Astrocyte (in vitro differentiated cells and primary cell): ENCODE results near the gene PRSS38. TPM values are rescaled to one million over a fixed set of nuclear protein-coding genes. Genes with fewer than 3 reads are reported as not detected.

ENCODE experiments used
- DNase-seq: peaks from one replicate; pipeline ENCODE4 v3.0.0-alpha.2; 2010; ENCODE audit warnings: low read depth
- FAIRE-seq: peaks from 2 replicates; lab custom pipeline; 2011; peaks lifted over from hg19 to GRCh38; lab: Jason Lieb, UNC
- H2AFZ ChIP-seq: 2 replicates; pipeline ENCODE4 v1.6.0; 2012; ENCODE audit warnings: low read depth, low read length, inconsistent platforms
- H3K27ac ChIP-seq: 2 replicates; pipeline ENCODE4 v1.5.1; 2011; ENCODE audit warnings: low read depth, low read length, inconsistent platforms
- H3K27me3 ChIP-seq: 2 replicates; pipeline ENCODE4 v1.6.0; 2011; ENCODE audit warnings: low read length, inconsistent platforms; ENCODE audit not compliant: insufficient read depth
- H3K36me3 ChIP-seq: 2 replicates; pipeline ENCODE4 v1.5.1; 2011; ENCODE audit warnings: low read length, inconsistent platforms; ENCODE audit not compliant: insufficient read depth
- H3K4me1 ChIP-seq: 2 replicates; pipeline ENCODE4 v1.5.1; 2011; ENCODE audit warnings: low read length, inconsistent platforms; ENCODE audit not compliant: insufficient read depth
- H3K4me2 ChIP-seq: 2 replicates; pipeline ENCODE4 v1.6.0; 2012; ENCODE audit warnings: low read length, inconsistent platforms
- H3K4me3 ChIP-seq: 2 replicates; pipeline ENCODE4 v1.5.1; 2011; ENCODE audit warnings: low read depth, mild to moderate bottlenecking, low read length, inconsistent platforms; ENCODE audit not compliant: insufficient read depth
- H3K79me2 ChIP-seq: 2 replicates; pipeline ENCODE4 v1.6.0; 2012; ENCODE audit warnings: mild to moderate bottlenecking, low read length, inconsistent platforms; ENCODE audit not compliant: insufficient read depth
- H3K9ac ChIP-seq: 2 replicates; pipeline ENCODE4 v1.6.0; 2012; ENCODE audit warnings: mild to moderate bottlenecking, low read length, inconsistent platforms
- H3K9me3 ChIP-seq: 2 replicates; pipeline ENCODE4 v1.5.1; 2012; ENCODE audit warnings: low read depth, mild to moderate bottlenecking, low read length, inconsistent platforms; ENCODE audit not compliant: insufficient read depth
- H4K20me1 ChIP-seq: 2 replicates; pipeline ENCODE4 v1.6.0; 2012; ENCODE audit warnings: low read length, inconsistent platforms; ENCODE audit not compliant: insufficient read depth
- H3K27ac Mint-ChIP-seq: one replicate; pipeline ENCODE4 v1.8.0; 2021; ENCODE audit warnings: mild to moderate bottlenecking, mixed read lengths; ENCODE audit not compliant: unreplicated experiment
- H3K27me3 Mint-ChIP-seq: one replicate; pipeline ENCODE4 v1.8.0; 2021; ENCODE audit warnings: low read depth, mixed read lengths; ENCODE audit not compliant: unreplicated experiment
- H3K36me3 Mint-ChIP-seq: one replicate; pipeline ENCODE4 v1.8.0; 2021; ENCODE audit warnings: low read depth, mixed read lengths; ENCODE audit not compliant: unreplicated experiment
- H3K4me1 Mint-ChIP-seq: one replicate; pipeline ENCODE4 v1.8.0; 2021; ENCODE audit warnings: low read depth, mixed read lengths; ENCODE audit not compliant: unreplicated experiment
- H3K4me3 Mint-ChIP-seq: one replicate; pipeline ENCODE4 v1.8.0; 2021; ENCODE audit warnings: mild to moderate bottlenecking, moderate library complexity, mixed read lengths; ENCODE audit not compliant: unreplicated experiment
- H3K9me3 Mint-ChIP-seq: one replicate; pipeline ENCODE4 v1.8.0; 2021; ENCODE audit warnings: mild to moderate bottlenecking, mixed read lengths; ENCODE audit not compliant: unreplicated experiment
- CTCF ChIP-seq: IDR thresholded peaks from 2 replicates; pipeline ENCODE4 v1.5.1; 2011; ENCODE audit warnings: low read depth, mild to moderate bottlenecking, inconsistent platforms, low read length, moderate library complexity; ENCODE audit not compliant: insufficient read depth
- EZH2 ChIP-seq: IDR thresholded peaks from 2 replicates; pipeline ENCODE4 v1.6.1; 2012; ENCODE audit warnings: mild to moderate bottlenecking, low read length, inconsistent platforms; ENCODE audit not compliant: insufficient read depth
- total RNA-seq: library from RNA; stranded (reverse); gene quantifications from 2 replicates; pipeline ENCODE4 v1.2.1, GENCODE V29; 2021

Gene PRSS38
- total RNA-seq, 1 donor from 2014 or later, result not detected

GRCh38 chr1:227785805-227786671 lies 29.4 kb upstream of the PRSS38 start:
- Histone ChIP-seq H3K9ac (no peak overlapping the region), H3K4me2 (no peak overlapping the region), H3K79me2 (no peaks in the 10 kb centered on the region), H3K9me3 (no peaks in the 10 kb centered on the region), H3K36me3 (no peaks in the 10 kb centered on the region), H2AFZ (no peak overlapping the region), H3K27me3 (no peaks in the 10 kb centered on the region), H3K4me3 (no peak overlapping the region), H3K27ac (no peak overlapping the region), H4K20me1 (no peaks in the 10 kb centered on the region), H3K4me1 (peaks cover 15% of the 10 kb centered on the region)
- Mint-ChIP-seq H3K27me3 (peaks cover 18% of the 10 kb centered on the region), H3K4me3 (no peak overlapping the region), H3K36me3 (peaks cover 2% of the 10 kb centered on the region), H3K27ac (no peak overlapping the region), H3K9me3 (no peaks in the 10 kb centered on the region), H3K4me1 (no peaks in the 10 kb centered on the region)
- FAIRE-seq (no peak), DNase-seq (no peak)
- TF ChIP-seq EZH2, result no peak

GRCh38 chr1:227786673-227787512 lies 28.6 kb upstream of the PRSS38 start:
- Mint-ChIP-seq H3K9me3 (no peaks in the 10 kb centered on the region), H3K4me1 (no peaks in the 10 kb centered on the region), H3K27ac (peak overlapping the region; percentile 26), H3K36me3 (peaks cover 2% of the 10 kb centered on the region), H3K27me3 (peaks cover 18% of the 10 kb centered on the region), H3K4me3 (peak overlapping the region; percentile 74)
- Histone ChIP-seq H3K4me1 (peaks cover 15% of the 10 kb centered on the region), H3K79me2 (no peaks in the 10 kb centered on the region), H3K27me3 (no peaks in the 10 kb centered on the region), H3K27ac (no peak overlapping the region), H3K4me3 (peak overlapping the region; percentile 59), H2AFZ (peak overlapping the region; percentile 56), H3K36me3 (no peaks in the 10 kb centered on the region), H3K9ac (peak overlapping the region; percentile 55), H3K4me2 (peak overlapping the region; percentile 91), H4K20me1 (no peaks in the 10 kb centered on the region), H3K9me3 (no peaks in the 10 kb centered on the region)
- DNase-seq, result no peak
- TF ChIP-seq EZH2 (peak; percentile 48), CTCF (no peak)
- FAIRE-seq, result no peak

GRCh38 chr1:227787513-227788270 lies 27.8 kb upstream of the PRSS38 start:
- Mint-ChIP-seq H3K4me3 (peak overlapping the region; percentile 74), H3K4me1 (no peaks in the 10 kb centered on the region), H3K27ac (no peak overlapping the region), H3K27me3 (peaks cover 20% of the 10 kb centered on the region), H3K9me3 (no peaks in the 10 kb centered on the region), H3K36me3 (peaks cover 2% of the 10 kb centered on the region)
- Histone ChIP-seq H3K4me3 (peak overlapping the region; percentile 59), H3K9me3 (no peaks in the 10 kb centered on the region), H3K36me3 (no peaks in the 10 kb centered on the region), H3K4me1 (peaks cover 15% of the 10 kb centered on the region), H3K79me2 (no peaks in the 10 kb centered on the region), H3K9ac (peak overlapping the region; percentile 55), H3K27me3 (no peaks in the 10 kb centered on the region), H3K4me2 (peak overlapping the region; percentile 91), H2AFZ (peak overlapping the region; percentile 56), H4K20me1 (no peaks in the 10 kb centered on the region), H3K27ac (no peak overlapping the region)
- TF ChIP-seq EZH2 (no peak), CTCF (no peak)
- FAIRE-seq, result no peak
- peak; percentile 90 for DNase-seq
